Panc1 (cell line): ENCODE measurements around the gene FKBP9.

ENCODE experiments used
- CTCF ChIP-seq: fragments of 450-650 bp; IDR thresholded peaks from 2 replicates; pipeline ENCODE4 v1.5.1; 2017; ENCODE audit warnings: mild to moderate bottlenecking
- POLR2AphosphoS5 ChIP-seq: IDR thresholded peaks from 2 replicates; pipeline ENCODE4 v1.6.1; 2012; ENCODE audit warnings: mild to moderate bottlenecking, low read depth, low read length, moderate library complexity
- REST ChIP-seq, 2 experiments: IDR thresholded peaks; 2 replicates each; pipeline ENCODE4 v1.6.1; 2011 to 2012; ENCODE audit warnings: low read depth in 2 of 2, control low read depth in 1 of 2, low read length in 1 of 2, mild to moderate bottlenecking in 1 of 2, moderate library complexity in 1 of 2; ENCODE audit not compliant: insufficient read depth in 1 of 2

- TF ChIP-seq CTCF: no peak
- TF ChIP-seq POLR2AphosphoS5: peak; percentile 43
- peak in 1 of 2 experiments; percentile 42; a peak in 1 of 4 replicates for TF ChIP-seq REST (IDR thresholded peaks at IDR 0.05; ENCODE audit: insufficient read depth in 1 of 2, low read depth in 2 of 2, low read length in 1 of 2)
These were observed at the start of gene FKBP9 for GRCh38 chr7:32957326-32958045.
